Cerebellar nuclear complex (tissue), 1 donor: Measurements from ENCODE around the gene IDH3B.

ENCODE experiments used
- DNase-seq, 2 experiments: peaks; one replicate each; lab custom pipeline; 2025; lab: John Stamatoyannopoulos, UW

The IDH3B gene

GRCh38 chr20:2617099-2617714 is 46.8 kb downstream of the IDH3B start:
- no peak for DNase-seq

- DNase-seq: no peak
Observed at GRCh38 chr20:2616634-2617033, 47.4 kb downstream of the IDH3B start.

- no peak for DNase-seq
Observed at GRCh38 chr20:2612073-2612472, 51.9 kb downstream of the IDH3B start.

GRCh38 chr20:2610941-2611720 is 52.9 kb downstream of the IDH3B start:
- no peak for DNase-seq

- DNase-seq: no peak
Observed at GRCh38 chr20:2610326-2610725, 53.7 kb downstream of the IDH3B start.
